HG02571 (cell line): ENCODE data around the gene APOA1.

ENCODE experiments used
- ATAC-seq: cut with Tn5 transposase; IDR thresholded peaks from one replicate; pipeline ENCODE4 v1.9.1; 2021; ENCODE audit warnings: mild to moderate bottlenecking, moderate library complexity; ENCODE audit not compliant: unreplicated experiment

The APOA1 gene

GRCh38 chr11:116859175-116859574 lies 21.8 kb upstream of the APOA1 start:
- no peak for ATAC-seq

- no peak for ATAC-seq
Observed at GRCh38 chr11:116857936-116858335, 20.5 kb upstream of the APOA1 start.

GRCh38 chr11:116857316-116857715 lies 19.9 kb upstream of the APOA1 start:
- ATAC-seq: no peak

GRCh38 chr11:116856423-116856822 lies 19.0 kb upstream of the APOA1 start:
- no peak for ATAC-seq

- ATAC-seq: no peak
Observed at GRCh38 chr11:116855413-116855812, 18.0 kb upstream of the APOA1 start.

GRCh38 chr11:116853461-116854073 lies 16.1 kb upstream of the APOA1 start:
- ATAC-seq: peak; percentile 76

GRCh38 chr11:116852261-116853031 lies 15.0 kb upstream of the APOA1 start:
- no peak for ATAC-seq

GRCh38 chr11:116851626-116852025 lies 14.2 kb upstream of the APOA1 start:
- ATAC-seq: no peak

GRCh38 chr11:116849486-116849885 lies 12.1 kb upstream of the APOA1 start:
- ATAC-seq: no peak

GRCh38 chr11:116849060-116849459 lies 11.6 kb upstream of the APOA1 start:
- ATAC-seq: no peak

- no peak for ATAC-seq
Observed at GRCh38 chr11:116847612-116848011, 10.2 kb upstream of the APOA1 start.

- no peak for ATAC-seq
Observed at GRCh38 chr11:116844722-116845121, 7.3 kb upstream of the APOA1 start.

- no peak for ATAC-seq
Observed at GRCh38 chr11:116843661-116844060, 6.2 kb upstream of the APOA1 start.

GRCh38 chr11:116842909-116843308 lies 5.5 kb upstream of the APOA1 start:
- no peak for ATAC-seq

- no peak for ATAC-seq
Observed at GRCh38 chr11:116842117-116842516, 4.7 kb upstream of the APOA1 start.

GRCh38 chr11:116840746-116841296 lies 3.4 kb upstream of the APOA1 start:
- no peak for ATAC-seq

GRCh38 chr11:116840224-116840745 lies 2.9 kb upstream of the APOA1 start:
- ATAC-seq: no peak

- no peak for ATAC-seq
Observed at GRCh38 chr11:116838321-116839084, 1.1 kb upstream of the APOA1 start.

GRCh38 chr11:116836632-116836991 lies 810 bp downstream of the APOA1 start:
- ATAC-seq: no peak

GRCh38 chr11:116835791-116836631 lies 1.4 kb downstream of the APOA1 start:
- peak; percentile 63 for ATAC-seq
